NCI-H1694 treated with DMSO at 0.1 percent for 48 hours (cell line): ENCODE measurements around the gene C11orf65.
"Not testable (repeated sequence)": the region's sequence is repeated elsewhere in the genome, so short reads cannot be mapped to it uniquely, and the experiment has no call there.

Experiments used
- DNase-seq: peaks from one replicate; lab custom pipeline; 2025; lab: John Stamatoyannopoulos, UW

C11orf65 gene

DNA sequence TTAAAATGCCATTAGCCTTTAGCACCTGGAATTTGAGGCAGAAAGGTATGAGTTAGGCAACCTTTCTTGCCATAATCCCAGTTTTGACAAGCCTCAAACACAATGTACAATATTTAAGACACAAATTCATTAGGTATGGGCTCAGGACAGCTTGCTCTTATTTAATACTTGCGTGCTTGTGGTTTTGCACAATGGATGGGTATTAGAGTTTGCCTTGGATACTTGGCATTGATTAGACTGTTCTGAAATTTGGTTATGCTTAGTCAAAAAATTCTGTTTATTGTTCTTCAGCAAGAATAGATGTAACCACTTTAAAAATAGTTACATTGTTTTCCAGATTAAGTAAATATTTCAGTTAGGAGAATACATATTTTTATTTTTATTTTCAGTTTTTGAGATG is 5.4 kb upstream of the C11orf65 start:
- no peak for DNase-seq

DNA sequence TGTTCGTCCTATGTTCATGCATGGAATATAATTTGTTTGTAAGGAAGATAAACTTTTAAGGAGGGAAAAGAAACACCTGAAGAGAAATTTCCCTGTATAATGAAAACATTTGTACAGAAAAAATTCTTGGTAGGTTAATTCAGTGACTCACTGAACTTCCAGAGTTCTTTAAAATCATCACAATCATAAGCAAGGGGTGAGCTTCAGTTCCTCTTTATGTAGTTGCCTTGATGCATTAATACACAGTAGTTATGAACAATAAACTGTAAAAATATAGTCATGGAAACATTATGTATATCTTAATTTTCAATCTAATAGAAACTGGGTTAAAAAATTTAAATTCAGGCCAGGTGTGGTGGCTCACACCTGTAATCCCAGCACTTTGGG is 1.1 kb upstream of the C11orf65 start:
- no peak for DNase-seq

DNA sequence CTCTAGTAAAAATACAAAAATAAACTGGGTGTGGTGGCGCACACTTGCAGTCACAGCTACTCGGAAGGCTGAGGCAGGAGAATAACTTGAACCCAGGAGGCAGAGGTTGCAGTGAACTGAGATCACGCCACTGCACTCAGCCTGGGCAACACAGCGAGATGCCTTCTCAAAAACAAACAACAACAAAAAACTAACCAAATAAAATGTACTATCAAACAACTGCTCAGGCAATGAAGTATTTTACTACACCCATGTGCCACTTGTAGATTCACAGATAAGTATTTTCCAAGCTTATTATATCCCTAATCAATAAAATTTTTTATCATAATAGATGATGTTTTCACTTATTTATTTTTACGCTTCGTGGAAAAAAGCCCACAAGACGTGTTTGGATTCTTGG is 924 bp downstream of the C11orf65 start:
- DNase-seq = no peak

GRCh38 chr11:108453207-108453835 is 14.0 kb downstream of the C11orf65 start:
- no peak for DNase-seq

DNA sequence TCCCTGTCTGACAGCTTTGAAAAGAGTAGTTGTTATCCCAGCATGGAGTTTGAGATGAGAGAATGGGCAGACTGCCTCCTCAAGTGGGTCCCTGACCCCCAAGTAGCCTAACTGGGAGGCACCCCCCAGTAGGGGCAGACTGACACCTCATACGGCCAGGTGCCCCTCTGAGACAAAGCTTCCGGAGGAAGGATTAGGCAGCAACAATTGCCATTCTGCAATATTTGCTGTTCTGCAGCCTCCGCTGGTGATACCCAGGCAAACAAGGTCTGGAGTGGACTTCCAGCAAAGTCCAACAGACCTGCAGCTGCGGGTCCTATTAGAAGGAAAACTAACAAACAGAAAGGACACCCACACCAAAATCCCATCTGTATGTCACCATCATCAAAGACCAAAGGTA is 25.9 kb downstream of the C11orf65 start:
- not testable (repeated sequence) for DNase-seq

- no peak for DNase-seq
Observed at GRCh38 chr11:108436594-108436993, 30.7 kb downstream of the C11orf65 start.

- DNase-seq = no peak
Observed at GRCh38 chr11:108435066-108435465, 32.3 kb downstream of the C11orf65 start.

DNA sequence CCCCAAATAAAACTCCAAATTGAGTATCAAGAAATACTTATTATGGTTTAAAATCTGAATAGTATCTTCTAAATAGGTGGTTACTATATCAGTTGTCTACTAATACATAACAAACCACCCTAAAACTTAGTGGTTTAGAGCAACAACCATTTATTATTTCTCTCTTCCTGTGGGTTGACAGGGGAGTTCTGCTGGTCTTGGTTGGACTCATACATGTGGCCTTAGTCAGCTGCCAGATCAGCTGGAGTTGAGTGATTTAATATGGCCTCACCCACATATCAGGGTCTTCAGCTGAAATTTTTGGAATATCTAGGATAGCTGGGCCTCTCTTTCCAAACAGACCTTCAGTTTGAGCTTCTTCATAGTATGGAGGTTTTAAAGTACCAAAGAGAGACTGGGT is 34.5 kb downstream of the C11orf65 start:
- no peak for DNase-seq

DNA sequence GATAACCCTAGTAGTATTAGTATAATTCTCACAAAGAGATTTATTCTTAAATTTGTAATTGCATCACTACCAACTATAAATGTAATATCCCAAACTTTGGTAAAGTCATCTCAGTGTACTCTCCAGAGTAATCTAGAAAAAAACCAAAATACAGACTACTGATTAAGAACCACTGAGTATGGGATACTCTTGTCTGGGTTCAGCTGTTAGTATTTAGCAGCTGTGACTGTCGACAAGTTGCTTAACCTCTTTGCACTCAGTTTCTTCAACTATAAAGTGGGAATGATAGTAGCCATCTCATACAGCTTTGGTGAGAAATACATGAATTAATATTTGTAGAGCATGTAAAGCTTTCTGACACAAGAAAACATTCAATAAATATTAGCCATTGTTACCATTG is 35.3 kb downstream of the C11orf65 start:
- DNase-seq = no peak

DNA sequence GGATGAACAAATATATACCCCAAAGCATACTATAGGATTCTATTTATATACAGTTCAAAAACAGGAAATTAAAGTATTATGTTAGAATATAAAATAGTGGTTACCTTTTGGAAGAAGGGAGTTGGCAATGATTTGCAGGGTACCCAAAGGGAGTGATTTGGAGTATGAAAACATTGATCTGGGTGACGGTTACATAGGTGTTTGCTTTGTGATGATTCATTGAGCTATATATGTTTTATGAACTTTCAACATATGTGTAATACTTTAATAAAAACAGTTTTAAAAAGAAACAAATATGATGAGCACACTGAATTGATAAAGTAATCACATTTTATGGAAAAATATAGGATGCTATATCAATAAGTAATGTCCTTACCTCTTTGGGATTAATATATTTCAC is 36.0 kb downstream of the C11orf65 start:
- no peak for DNase-seq

- DNase-seq = not testable (repeated sequence)
Observed at GRCh38 chr11:108417551-108417950, 49.8 kb downstream of the C11orf65 start.

- no peak for DNase-seq
Observed at GRCh38 chr11:108414958-108415357, 52.4 kb downstream of the C11orf65 start.

DNA sequence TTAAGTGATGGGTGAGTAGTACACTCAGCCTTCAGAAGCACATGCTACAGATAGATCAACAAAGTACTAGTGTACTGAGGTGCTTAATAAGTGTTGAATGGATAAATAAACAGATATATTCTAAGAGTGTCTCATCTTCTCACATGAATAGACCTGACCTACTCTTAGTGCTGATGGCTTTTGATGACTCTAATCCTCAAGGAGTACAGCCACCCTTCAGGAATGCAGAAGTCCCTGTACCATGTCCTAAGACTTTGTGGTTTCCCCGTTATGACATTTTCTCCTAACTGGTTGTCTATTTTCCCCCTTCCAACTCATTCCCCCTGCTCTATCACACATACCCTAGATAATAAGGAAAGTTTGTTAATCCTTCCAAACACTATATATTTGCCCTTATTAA is 61.6 kb downstream of the C11orf65 start:
- no peak for DNase-seq

DNA sequence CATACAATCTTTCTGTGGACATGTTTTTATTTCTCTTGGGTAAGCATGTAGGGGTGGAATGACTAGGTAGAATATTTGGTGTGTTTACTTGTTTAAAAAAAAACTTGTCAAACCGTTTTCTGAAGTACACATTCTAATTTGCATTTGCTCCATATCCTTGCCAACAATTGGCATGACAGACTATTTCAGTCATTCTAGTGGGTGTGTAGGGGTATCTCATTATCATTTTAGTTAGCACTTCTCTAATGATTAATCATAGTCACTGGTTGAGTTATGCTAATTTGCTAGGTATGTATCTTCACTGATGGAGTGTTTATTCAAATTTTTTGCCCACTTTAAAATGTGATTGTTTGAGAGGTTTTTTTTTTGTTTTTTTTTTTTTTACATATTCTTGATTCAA is 64.3 kb downstream of the C11orf65 start:
- DNase-seq = no peak

DNA sequence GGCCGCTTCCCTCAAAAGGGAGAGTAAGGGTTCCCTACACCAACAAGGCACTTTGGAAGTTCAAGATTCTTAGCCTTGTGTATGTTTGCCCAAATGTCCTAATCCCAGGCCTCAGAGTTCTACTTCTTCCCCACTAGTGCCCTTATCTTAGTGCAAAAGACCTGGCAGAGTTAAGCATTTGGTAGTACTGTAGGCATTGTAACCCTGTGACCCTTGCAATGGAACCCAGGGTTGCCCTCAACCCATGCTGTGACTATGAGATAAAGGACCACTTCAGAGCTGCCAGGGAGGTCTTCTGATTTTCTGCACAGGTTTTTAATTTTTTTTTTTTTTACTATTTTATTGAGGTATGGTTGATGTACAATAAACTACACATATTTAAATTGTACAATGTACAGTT is 65.1 kb downstream of the C11orf65 start:
- no peak for DNase-seq

DNA sequence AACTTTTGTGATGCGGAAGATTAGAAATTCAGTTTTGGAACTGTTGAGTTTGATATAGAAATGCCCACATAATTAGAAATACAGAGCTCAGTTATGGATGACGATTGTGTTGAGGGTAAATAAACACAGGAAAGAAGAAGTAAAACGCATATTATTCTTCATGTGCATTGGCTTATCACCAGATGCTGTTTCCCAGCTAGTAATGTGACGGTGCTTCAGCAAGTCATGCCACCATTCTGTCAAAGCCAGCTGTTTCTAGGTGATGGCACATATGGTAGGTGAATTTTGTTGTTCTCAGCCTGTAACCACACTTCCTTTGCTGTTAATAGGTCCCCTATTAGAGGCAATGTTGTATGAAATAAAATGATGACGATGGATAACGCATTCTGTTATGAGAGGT is 68.9 kb downstream of the C11orf65 start:
- peak; percentile 10 for DNase-seq

- DNase-seq = not testable (repeated sequence)
Observed at GRCh38 chr11:108396672-108397071, 70.7 kb downstream of the C11orf65 start.

DNA sequence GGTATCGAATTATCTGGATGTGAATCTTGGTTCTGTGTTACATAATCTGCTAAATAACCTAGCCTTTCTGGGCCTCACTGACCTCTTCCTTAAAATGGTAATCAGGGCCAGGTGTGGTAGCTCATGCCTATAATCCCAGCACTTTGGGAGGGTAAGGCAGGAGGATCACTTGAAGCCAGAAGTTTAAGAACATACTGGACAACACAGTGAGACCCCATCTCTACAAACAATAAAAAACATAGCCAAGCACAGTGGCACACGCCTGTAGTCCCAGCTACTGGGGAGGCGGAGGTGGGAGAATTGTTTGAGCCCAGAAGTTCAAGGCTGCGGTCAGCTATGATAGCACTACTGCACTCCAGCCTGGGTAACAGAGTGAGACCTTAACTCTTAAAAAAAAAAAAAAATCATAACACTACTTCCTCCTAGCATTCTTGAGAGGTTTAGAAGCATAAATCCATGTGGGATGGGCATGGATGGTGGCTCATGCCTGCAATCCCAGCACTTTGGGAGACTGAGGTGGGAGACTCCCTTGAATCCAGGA is 72.5 kb downstream of the C11orf65 start:
- no peak for DNase-seq

DNA sequence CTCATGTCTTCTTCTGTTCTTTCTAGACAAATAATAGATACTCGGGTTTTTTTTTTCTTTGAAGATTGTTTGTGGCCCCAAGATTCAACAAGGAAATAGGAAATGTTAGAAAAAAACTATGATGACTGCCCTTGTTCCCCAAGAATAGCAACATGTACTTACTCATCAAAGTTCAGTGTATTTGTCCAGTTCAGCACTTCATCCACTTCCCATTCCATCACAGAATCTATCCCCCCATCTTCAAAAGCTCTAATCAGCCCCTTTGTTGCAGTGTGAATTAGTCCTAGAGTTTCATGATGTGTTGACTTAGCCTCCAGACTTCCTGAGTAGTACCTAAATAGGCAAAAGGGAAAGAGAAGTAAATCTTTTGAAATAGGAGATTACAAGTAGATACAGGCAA is 74.3 kb downstream of the C11orf65 start:
- no peak for DNase-seq

DNA sequence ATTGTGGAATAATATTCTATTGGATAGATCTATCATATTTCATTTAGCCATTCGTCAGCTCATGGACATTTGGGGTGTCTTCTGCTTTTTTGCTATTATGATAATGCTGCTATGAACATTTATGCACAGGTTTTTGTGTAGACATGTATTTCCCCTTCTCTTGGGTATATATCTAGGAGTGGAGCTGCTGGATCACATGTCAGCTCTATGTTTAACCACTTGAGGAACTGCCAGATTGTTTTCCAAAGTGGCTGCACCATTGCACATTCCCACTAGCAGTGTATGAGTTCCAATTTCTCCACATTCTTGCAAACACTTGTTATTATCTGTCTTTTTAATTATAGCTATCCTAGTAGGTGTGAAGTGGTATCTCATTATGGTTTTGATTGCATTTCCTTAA is 75.0 kb downstream of the C11orf65 start:
- DNase-seq = no peak

- DNase-seq = no peak
Observed at GRCh38 chr11:108388576-108388975, 78.8 kb downstream of the C11orf65 start.

DNA sequence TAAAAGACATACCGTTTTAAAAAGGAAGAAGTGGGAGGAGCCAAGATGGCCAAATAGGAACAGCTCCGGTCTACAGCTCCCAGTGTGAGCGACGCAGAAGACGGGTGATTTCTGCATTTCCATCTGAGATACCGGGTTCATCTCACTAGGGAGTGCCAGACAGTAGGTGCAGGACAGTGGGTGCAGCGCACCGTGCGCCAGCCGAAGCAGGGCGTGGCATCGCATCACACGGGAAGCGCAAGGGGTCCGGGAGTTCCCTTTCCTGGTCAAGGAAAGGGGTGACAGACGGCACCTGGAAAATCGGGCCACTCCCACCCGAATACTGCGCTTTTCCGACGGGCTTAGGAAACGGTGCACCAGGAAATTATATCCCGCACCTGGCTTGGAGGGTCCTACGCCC is 93.8 kb downstream of the C11orf65 start:
- not testable (repeated sequence) for DNase-seq

DNA sequence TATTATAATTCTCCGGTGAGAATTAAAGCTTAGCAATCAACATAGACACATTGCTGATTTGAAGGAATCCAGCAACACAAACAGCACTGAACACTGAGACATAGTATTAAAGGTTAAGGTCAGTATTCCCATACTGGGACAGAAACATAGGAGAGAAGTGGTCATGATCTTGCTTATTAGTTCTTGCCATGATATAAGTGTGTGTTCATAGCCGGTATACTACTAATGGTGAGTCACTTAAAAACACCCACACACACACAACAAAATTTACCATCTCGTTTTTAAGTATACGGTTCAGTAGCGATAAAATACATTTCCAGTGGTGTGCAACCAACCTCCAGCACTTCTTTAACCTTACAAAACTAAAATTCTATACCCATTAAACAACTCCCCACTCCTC is 96.3 kb downstream of the C11orf65 start:
- DNase-seq = no peak

GRCh38 chr11:108370315-108370714 is 97.0 kb downstream of the C11orf65 start:
- DNase-seq = no peak
